CD4-positive, alpha-beta T cell treated with Interleukin-12 subunit alpha and Interleukin-12 subunit beta, for 1 hour (primary cell): ENCODE measurements around the gene PIGV.
"Not testable (repeated sequence)": the region's sequence is repeated elsewhere in the genome, so short reads cannot be mapped to it uniquely, and the experiment has no call there.

Experiments used
- DNase-seq: peaks from one replicate; pipeline ENCODE4 v3.0.0-alpha.2; 2020

The PIGV gene

GRCh38 chr1:26837665-26838064 is 49.9 kb downstream of the PIGV start:
- not testable (repeated sequence) for DNase-seq

- peak; percentile 79 for DNase-seq
Observed at GRCh38 chr1:26838474-26839338, 51.0 kb downstream of the PIGV start.

DNA sequence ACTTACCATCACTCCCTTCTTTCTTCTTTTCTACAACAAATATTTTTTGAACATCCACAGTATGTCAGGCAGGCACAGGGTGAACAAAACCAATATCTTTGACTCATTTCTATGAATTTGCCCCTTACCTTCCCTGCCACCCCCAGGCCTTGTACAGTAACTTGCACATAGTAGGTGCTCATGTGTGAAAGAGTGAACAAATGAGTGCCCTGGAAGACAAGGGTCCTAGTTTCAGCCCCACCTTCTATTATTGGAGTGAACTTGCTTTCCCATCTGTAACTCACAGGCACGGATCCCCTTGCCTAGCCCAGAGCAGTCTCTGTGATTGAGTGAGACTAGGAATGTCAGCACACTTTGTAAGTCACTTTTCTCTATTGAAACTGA is 51.6 kb downstream of the PIGV start:
- DNase-seq: no peak

GRCh38 chr1:26839779-26840178 is 52.0 kb downstream of the PIGV start:
- DNase-seq: no peak

- no peak for DNase-seq
Observed at GRCh38 chr1:26844424-26845196, 56.9 kb downstream of the PIGV start.

DNA sequence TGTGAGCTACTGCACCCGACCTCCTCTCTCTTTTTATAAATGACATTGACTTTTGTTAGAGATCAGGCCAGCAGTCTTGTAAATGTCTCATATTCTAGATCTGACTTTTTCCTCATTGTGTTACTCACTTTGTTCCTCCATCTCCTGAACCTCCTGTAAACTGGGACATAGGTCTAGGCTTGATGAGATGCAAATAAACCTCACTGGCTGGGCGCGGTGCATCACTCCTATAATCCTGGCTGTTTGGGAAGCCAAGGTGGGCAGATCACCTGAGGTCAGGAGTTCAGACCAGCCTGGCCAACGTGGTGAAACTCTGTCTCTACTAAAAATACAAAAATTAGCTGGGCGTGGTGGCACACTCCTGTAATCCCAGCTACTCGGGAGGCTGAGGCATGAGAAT is 60.1 kb downstream of the PIGV start:
- DNase-seq: not testable (repeated sequence)
